Measurements from ENCODE around the gene KLHL36. TPM values are rescaled to one million over a fixed set of nuclear protein-coding genes. Genes with fewer than 3 reads are reported as not detected.

The KLHL36 gene
- total RNA-seq (2022; extraction: Qiagen RNA extraction) = 17.4 to 27.3 TPM (median 23.5 TPM) in 5 replicates

GRCh38 chr16:84647828-84648594, at the start of gene KLHL36:
Gene KLHL36, plus strand, starts transcription at chr16:84648511. Its CDS starts 2,357 bp downstream, at chr16:84650868.

GRCh38 chr16:84617791-84618580, 30.3 kb upstream of the KLHL36 start, which contains the start of gene COTL1:
Gene COTL1, minus strand, starts transcription at chr16:84618078. Its CDS starts 164 bp downstream, at chr16:84617914.

GRCh38 chr16:84699712-84700445, 51.6 kb downstream of the KLHL36 start, which contains the start of gene USP10:
Gene USP10, plus strand, starts transcription at chr16:84700000. Its CDS starts 91 bp downstream, at chr16:84700091.

Other genes with a start within 250 kb of the KLHL36 start
- gene MEAK7, start 143.9 kb upstream of the KLHL36 start, total RNA-seq (2022; extraction: Qiagen RNA extraction) = 45.6 to 68.0 TPM (median 54.4 TPM) in 5 replicates
- gene COTL1, start 30.4 kb upstream of the KLHL36 start, total RNA-seq (2022; extraction: Qiagen RNA extraction) = 424 to 531 TPM (median 502 TPM) in 5 replicates
- 66.7 to 87.1 TPM (median 78.7 TPM) in 5 replicates for gene USP10, start 51.5 kb downstream of the KLHL36 start, total RNA-seq (2022; extraction: Qiagen RNA extraction)
- gene CRISPLD2, start 171.5 kb downstream of the KLHL36 start, total RNA-seq (2022; extraction: Qiagen RNA extraction) = 3.0 to 4.4 TPM (median 3.5 TPM) in 5 replicates

Measured in A549 treated with Hydrocortisone at 1 μM for 4 hours (cell line).